ENCODE data around the gene ACOT6.
"Not testable (repeated sequence)": the region's sequence is repeated elsewhere in the genome, so short reads cannot be mapped to it uniquely, and the experiment has no call there.

Gene ACOT6

GRCh38 chr14:73573740-73574139, 38.6 kb upstream of the ACOT6 start:
- H2AFZ ChIP-seq (ENCODE audit: low read length, unreplicated experiment); H3K4me1 ChIP-seq (ENCODE audit: control insufficient read depth, insufficient read depth, low read length, unreplicated experiment); H3K36me3 ChIP-seq (ENCODE audit: insufficient read depth, low read length); H3K79me2 ChIP-seq (ENCODE audit: control insufficient read depth, insufficient read depth, low read length, unreplicated experiment); H3K4me3 ChIP-seq (ENCODE audit: low read depth, low read length); H3K27ac ChIP-seq (ENCODE audit: low read depth, low read length); H3K27me3 ChIP-seq (ENCODE audit: insufficient read depth, low read length): not testable (repeated sequence)

GRCh38 chr14:73574251-73574650, 38.1 kb upstream of the ACOT6 start:
- not testable (repeated sequence) for H3K4me1 ChIP-seq (ENCODE audit: control insufficient read depth, insufficient read depth, low read length, unreplicated experiment); H3K4me3 ChIP-seq (ENCODE audit: low read depth, low read length); H2AFZ ChIP-seq (ENCODE audit: low read length, unreplicated experiment); H3K36me3 ChIP-seq (ENCODE audit: insufficient read depth, low read length); H3K27ac ChIP-seq (ENCODE audit: low read depth, low read length); H3K27me3 ChIP-seq (ENCODE audit: insufficient read depth, low read length); H3K79me2 ChIP-seq (ENCODE audit: control insufficient read depth, insufficient read depth, low read length, unreplicated experiment)

- peaks cover 3% of the 10 kb centered on the region; the same call in 1 of the 2 replicates for H3K36me3 ChIP-seq (ENCODE audit: insufficient read depth, low read length)
- H2AFZ ChIP-seq (ENCODE audit: low read length, unreplicated experiment): no peak overlapping the region
- peaks cover under 1% of the 10 kb centered on the region for H3K79me2 ChIP-seq (ENCODE audit: control insufficient read depth, insufficient read depth, low read length, unreplicated experiment)
- H3K4me3 ChIP-seq (ENCODE audit: low read depth, low read length): no peak overlapping the region
- H3K4me1 ChIP-seq (ENCODE audit: control insufficient read depth, insufficient read depth, low read length, unreplicated experiment): no peaks in the 10 kb centered on the region
- H3K27me3 ChIP-seq (ENCODE audit: insufficient read depth, low read length): no peaks in the 10 kb centered on the region
- H3K27ac ChIP-seq (ENCODE audit: low read depth, low read length): no peak overlapping the region
These were observed 35.9 kb upstream of the ACOT6 start for GRCh38 chr14:73576391-73576790.

- H2AFZ ChIP-seq (ENCODE audit: low read length, unreplicated experiment); H3K79me2 ChIP-seq (ENCODE audit: control insufficient read depth, insufficient read depth, low read length, unreplicated experiment); H3K27me3 ChIP-seq (ENCODE audit: insufficient read depth, low read length); H3K4me1 ChIP-seq (ENCODE audit: control insufficient read depth, insufficient read depth, low read length, unreplicated experiment); H3K36me3 ChIP-seq (ENCODE audit: insufficient read depth, low read length); H3K4me3 ChIP-seq (ENCODE audit: low read depth, low read length); H3K27ac ChIP-seq (ENCODE audit: low read depth, low read length): not testable (repeated sequence)
These were observed 35.1 kb upstream of the ACOT6 start for GRCh38 chr14:73577214-73577613.

GRCh38 chr14:73582102-73582979, 30.0 kb upstream of the ACOT6 start:
- H3K36me3 ChIP-seq (ENCODE audit: insufficient read depth, low read length); H3K79me2 ChIP-seq (ENCODE audit: control insufficient read depth, insufficient read depth, low read length, unreplicated experiment); H3K27me3 ChIP-seq (ENCODE audit: insufficient read depth, low read length); H3K4me1 ChIP-seq (ENCODE audit: control insufficient read depth, insufficient read depth, low read length, unreplicated experiment); H2AFZ ChIP-seq (ENCODE audit: low read length, unreplicated experiment); H3K4me3 ChIP-seq (ENCODE audit: low read depth, low read length); H3K27ac ChIP-seq (ENCODE audit: low read depth, low read length): not testable (repeated sequence)

GRCh38 chr14:73588695-73589094, 23.6 kb upstream of the ACOT6 start:
- Histone ChIP-seq H3K36me3 (ENCODE audit: insufficient read depth, low read length) (no peaks in the 10 kb centered on the region), H3K4me1 (ENCODE audit: control insufficient read depth, insufficient read depth, low read length, unreplicated experiment) (no peaks in the 10 kb centered on the region), H3K27me3 (ENCODE audit: insufficient read depth, low read length) (0 out of 2 replicates have a peak, but pooled peaks cover 2% of the 10 kb centered on the region), H3K79me2 (ENCODE audit: control insufficient read depth, insufficient read depth, low read length, unreplicated experiment) (no peaks in the 10 kb centered on the region), H3K4me3 (ENCODE audit: low read depth, low read length) (no peak overlapping the region), H3K27ac (ENCODE audit: low read depth, low read length) (no peak overlapping the region), H2AFZ (ENCODE audit: low read length, unreplicated experiment) (no peak overlapping the region)

GRCh38 chr14:73589116-73589515, 23.2 kb upstream of the ACOT6 start:
- no peak overlapping the region for H3K27ac ChIP-seq (ENCODE audit: low read depth, low read length)
- no peaks in the 10 kb centered on the region for H3K79me2 ChIP-seq (ENCODE audit: control insufficient read depth, insufficient read depth, low read length, unreplicated experiment)
- no peak overlapping the region for H2AFZ ChIP-seq (ENCODE audit: low read length, unreplicated experiment)
- no peaks in the 10 kb centered on the region for H3K4me1 ChIP-seq (ENCODE audit: control insufficient read depth, insufficient read depth, low read length, unreplicated experiment)
- no peak overlapping the region for H3K4me3 ChIP-seq (ENCODE audit: low read depth, low read length)
- no peaks in the 10 kb centered on the region for H3K36me3 ChIP-seq (ENCODE audit: insufficient read depth, low read length)
- H3K27me3 ChIP-seq (ENCODE audit: insufficient read depth, low read length): 0 out of 2 replicates have a peak, but pooled peaks cover 2% of the 10 kb centered on the region

- H3K4me1 ChIP-seq (ENCODE audit: control insufficient read depth, insufficient read depth, low read length, unreplicated experiment); H3K27me3 ChIP-seq (ENCODE audit: insufficient read depth, low read length); H3K36me3 ChIP-seq (ENCODE audit: insufficient read depth, low read length); H3K4me3 ChIP-seq (ENCODE audit: low read depth, low read length); H3K79me2 ChIP-seq (ENCODE audit: control insufficient read depth, insufficient read depth, low read length, unreplicated experiment); H3K27ac ChIP-seq (ENCODE audit: low read depth, low read length); H2AFZ ChIP-seq (ENCODE audit: low read length, unreplicated experiment): not testable (repeated sequence)
These were observed 21.7 kb upstream of the ACOT6 start for GRCh38 chr14:73590673-73591004.

GRCh38 chr14:73591690-73592449, 20.4 kb upstream of the ACOT6 start, which contains the start of gene ACOT4:
Gene ACOT4 (plus strand): TSS chr14:73591873. CDS start chr14:73591960, 87 bp downstream.
- peak within 1 kb of the TSS; percentile 94 for H2AFZ ChIP-seq (ENCODE audit: low read length, unreplicated experiment)
- peak within 1 kb of the TSS; percentile 83 for H3K4me3 ChIP-seq (ENCODE audit: low read depth, low read length)
- no peak within 1 kb of the TSS for H3K27ac ChIP-seq (ENCODE audit: low read depth, low read length)
- H3K79me2 ChIP-seq (ENCODE audit: control insufficient read depth, insufficient read depth, low read length, unreplicated experiment): no peaks in the 10 kb centered on the region
- 0 out of 2 replicates have a peak, but pooled peaks cover 2% of the 10 kb centered on the region for H3K27me3 ChIP-seq (ENCODE audit: insufficient read depth, low read length)
- no peaks in the 10 kb centered on the region for H3K36me3 ChIP-seq (ENCODE audit: insufficient read depth, low read length)
- H3K4me1 ChIP-seq (ENCODE audit: control insufficient read depth, insufficient read depth, low read length, unreplicated experiment): no peaks in the 10 kb centered on the region

GRCh38 chr14:73594491-73594890, 17.8 kb upstream of the ACOT6 start:
- H3K4me1 ChIP-seq (ENCODE audit: control insufficient read depth, insufficient read depth, low read length, unreplicated experiment): no peaks in the 10 kb centered on the region
- H3K36me3 ChIP-seq (ENCODE audit: insufficient read depth, low read length): no peaks in the 10 kb centered on the region
- H2AFZ ChIP-seq (ENCODE audit: low read length, unreplicated experiment): no peak overlapping the region

GRCh38 chr14:73599499-73599898, 12.8 kb upstream of the ACOT6 start:
- Histone ChIP-seq H3K27ac (ENCODE audit: low read depth, low read length) (no peak overlapping the region), H3K4me3 (ENCODE audit: low read depth, low read length) (no peak overlapping the region), H3K4me1 (ENCODE audit: control insufficient read depth, insufficient read depth, low read length, unreplicated experiment) (no peaks in the 10 kb centered on the region), H2AFZ (ENCODE audit: low read length, unreplicated experiment) (no peak overlapping the region), H3K27me3 (ENCODE audit: insufficient read depth, low read length) (no peaks in the 10 kb centered on the region), H3K79me2 (ENCODE audit: control insufficient read depth, insufficient read depth, low read length, unreplicated experiment) (no peaks in the 10 kb centered on the region), H3K36me3 (ENCODE audit: insufficient read depth, low read length) (no peaks in the 10 kb centered on the region)

More at GRCh38 chr14:73594491-73594890, 17.8 kb upstream of the ACOT6 start:
- no peak overlapping the region for H3K27ac ChIP-seq (ENCODE audit: low read depth, low read length)
- no peaks in the 10 kb centered on the region for H3K79me2 ChIP-seq (ENCODE audit: control insufficient read depth, insufficient read depth, low read length, unreplicated experiment)
- no peak overlapping the region for H3K4me3 ChIP-seq (ENCODE audit: low read depth, low read length)
- 0 out of 2 replicates have a peak, but pooled peaks cover 2% of the 10 kb centered on the region for H3K27me3 ChIP-seq (ENCODE audit: insufficient read depth, low read length)

Data from ACC112 (cell line).